CD4-positive, alpha-beta T cell (primary cell): ENCODE results near the gene IL18R1. TPM values are rescaled to one million over a fixed set of nuclear protein-coding genes. Genes with fewer than 3 reads are reported as not detected.

Source experiments
- ATAC-seq: fragments of 200-7000 bp; cut with Tn5 transposase; one replicate; pipeline ENCODE4 v1.10.0; 2022; ENCODE audit warnings: mild to moderate bottlenecking; ENCODE audit not compliant: poor library complexity
- CTCF ChIA-PET: fragments of 350-600 bp; sonication (Branson Sonifier 250); formaldehyde crosslinking; loops from one replicate; lab custom pipeline; 2021; ENCODE audit warnings: antibody characterized with exemption, inconsistent platforms; lab: Charles Lee
- POLR2A ChIA-PET: fragments of 350-600 bp; sonication (Branson Sonifier 250); formaldehyde crosslinking; loops from one replicate; lab custom pipeline; 2021; ENCODE audit warnings: antibody characterized with exemption, inconsistent platforms; lab: Charles Lee
- DNase-seq, 14 experiments: peaks; one replicate each; pipeline ENCODE4 v3.0.0-alpha.2; 2013 to 2020; ENCODE audit warnings: mixed read lengths in 2 of 14
- H3K27ac ChIP-seq, 2 donors: one replicate each; pipeline versions ENCODE4 v1.5.1 to v1.7.0; 2013; ENCODE audit warnings: low read length in 2 of 2, low read depth in 1 of 2, mild to moderate bottlenecking in 1 of 2
- H3K27me3 ChIP-seq, 2 experiments: 1 replicate in 1 of 2; 2 replicates in 1 of 2; pipeline versions ENCODE4 v1.6.1 to v1.7.0; 2013; ENCODE audit warnings: low read length in 2 of 2, control low read depth in 1 of 2, mild to moderate bottlenecking in 1 of 2, moderate library complexity in 1 of 2; ENCODE audit not compliant: insufficient read depth in 2 of 2, control insufficient read depth in 1 of 2
- H3K36me3 ChIP-seq: one replicate; pipeline ENCODE4 v1.6.1; 2013; ENCODE audit warnings: low read length, control low read depth; ENCODE audit not compliant: insufficient read depth
- H3K4me1 ChIP-seq: one replicate; pipeline ENCODE4 v1.6.1; 2013; ENCODE audit warnings: low read length, control low read depth; ENCODE audit not compliant: insufficient read depth
- H3K4me3 ChIP-seq: one replicate; pipeline ENCODE4 v1.5.1; 2013; ENCODE audit warnings: mild to moderate bottlenecking, low read length, moderate library complexity
- H3K9me3 ChIP-seq, 2 experiments: 1 replicate in 1 of 2; 2 replicates in 1 of 2; pipeline versions ENCODE4 v1.6.1 to v1.7.0; 2013; ENCODE audit warnings: low read length in 2 of 2, mild to moderate bottlenecking in 2 of 2, control low read depth in 1 of 2, moderate library complexity in 1 of 2; ENCODE audit not compliant: control insufficient read depth in 1 of 2, insufficient read depth in 1 of 2
- H3K27ac Mint-ChIP-seq: one replicate; pipeline ENCODE4 v1.8.0; 2020; ENCODE audit warnings: mixed read lengths
- H3K27me3 Mint-ChIP-seq: one replicate; pipeline ENCODE4 v1.8.0; 2021; ENCODE audit warnings: mixed read lengths
- H3K36me3 Mint-ChIP-seq: one replicate; pipeline ENCODE4 v1.8.0; 2021; ENCODE audit warnings: low read depth, mixed read lengths
- H3K4me1 Mint-ChIP-seq: one replicate; pipeline ENCODE4 v1.8.0; 2021; ENCODE audit warnings: low read depth, mixed read lengths
- H3K4me3 Mint-ChIP-seq: one replicate; pipeline ENCODE4 v1.8.0; 2020; ENCODE audit warnings: mild to moderate bottlenecking, mixed read lengths
- H3K9me3 Mint-ChIP-seq: one replicate; pipeline ENCODE4 v1.8.0; 2020; ENCODE audit warnings: mixed read lengths
- intact Hi-C, 2 experiments: fragments of 100-400 bp; cut with DNase I in 1 of 2; cut with micrococcal nuclease in 1 of 2; formaldehyde crosslinking; loops; one replicate each; pipeline versions ENCODE4 v1.15.1 to v1.9.0; 2023 to 2025; cut with DNase I, micrococcal nuclease
- total RNA-seq, 174 experiments: library from RNA in 2 of 174; stranded (reverse) in 2 of 174; gene quantifications; one replicate each; pipeline ENCODE4 v1.2.3 and lab custom pipeline; 2021 to 2026
- TF ChIP-seq, protein P1 (sequence below): fragments of 200-600 bp; IDR thresholded peaks from one replicate; pipeline ENCODE4 v1.8.0; 2022; ENCODE audit warnings: antibody characterized with exemption, mild to moderate bottlenecking

Gene IL18R1
- total RNA-seq, 2 experiments from 2014 or later: 7.6 to 9.1 TPM

DNA sequence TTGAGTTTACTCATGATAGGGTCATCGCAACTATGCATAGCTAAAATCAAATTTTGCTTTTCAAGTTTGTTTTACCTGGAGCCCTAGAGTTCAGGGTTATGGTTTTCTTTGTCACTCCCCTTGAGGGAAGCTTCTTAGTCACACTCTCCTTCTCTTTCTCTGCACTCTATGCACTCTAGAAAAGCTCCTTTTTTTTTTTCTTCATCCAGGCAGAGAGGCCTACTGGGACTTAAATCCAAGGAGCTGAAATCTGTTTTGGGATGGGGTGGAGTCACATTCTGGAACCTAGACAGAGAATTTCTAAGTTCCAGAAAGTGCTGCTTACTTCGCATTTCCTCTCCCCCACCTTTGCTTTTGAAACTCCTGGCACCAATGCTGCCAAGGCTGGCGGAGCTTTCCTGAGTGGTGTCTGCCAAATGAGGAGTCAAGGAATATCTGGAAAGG is 19.1 kb upstream of the IL18R1 start:
- DNase-seq (no peak), ATAC-seq (no peak)
- Mint-ChIP-seq H3K9me3 (no peaks in the 10 kb centered on the region), H3K4me3 (no peak overlapping the region), H3K27me3 (no peaks in the 10 kb centered on the region), H3K4me1 (no peaks in the 10 kb centered on the region), H3K27ac (no peak overlapping the region), H3K36me3 (no peaks in the 10 kb centered on the region)
- TF ChIP-seq, protein P1, sequence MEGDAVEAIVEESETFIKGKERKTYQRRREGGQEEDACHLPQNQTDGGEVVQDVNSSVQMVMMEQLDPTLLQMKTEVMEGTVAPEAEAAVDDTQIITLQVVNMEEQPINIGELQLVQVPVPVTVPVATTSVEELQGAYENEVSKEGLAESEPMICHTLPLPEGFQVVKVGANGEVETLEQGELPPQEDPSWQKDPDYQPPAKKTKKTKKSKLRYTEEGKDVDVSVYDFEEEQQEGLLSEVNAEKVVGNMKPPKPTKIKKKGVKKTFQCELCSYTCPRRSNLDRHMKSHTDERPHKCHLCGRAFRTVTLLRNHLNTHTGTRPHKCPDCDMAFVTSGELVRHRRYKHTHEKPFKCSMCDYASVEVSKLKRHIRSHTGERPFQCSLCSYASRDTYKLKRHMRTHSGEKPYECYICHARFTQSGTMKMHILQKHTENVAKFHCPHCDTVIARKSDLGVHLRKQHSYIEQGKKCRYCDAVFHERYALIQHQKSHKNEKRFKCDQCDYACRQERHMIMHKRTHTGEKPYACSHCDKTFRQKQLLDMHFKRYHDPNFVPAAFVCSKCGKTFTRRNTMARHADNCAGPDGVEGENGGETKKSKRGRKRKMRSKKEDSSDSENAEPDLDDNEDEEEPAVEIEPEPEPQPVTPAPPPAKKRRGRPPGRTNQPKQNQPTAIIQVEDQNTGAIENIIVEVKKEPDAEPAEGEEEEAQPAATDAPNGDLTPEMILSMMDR: no peak
- intact Hi-C loops: no loop called here
- H3K9me3 ChIP-seq: no peaks in the 10 kb centered on the region
- POLR2A ChIA-PET: no interaction called here
- H3K27me3 ChIP-seq: no peaks in the 10 kb centered on the region
- no peak overlapping the region for H3K27ac ChIP-seq
- H3K4me1 ChIP-seq: no peaks in the 10 kb centered on the region
- no peaks in the 10 kb centered on the region for H3K36me3 ChIP-seq
- CTCF ChIA-PET: interaction anchor here (1.5 kb wide), 1 partner anchor 13 kb away, joined by 4 read pairs; no protein-coding TSS in a partner anchor
- H3K4me3 ChIP-seq: no peak overlapping the region

DNA sequence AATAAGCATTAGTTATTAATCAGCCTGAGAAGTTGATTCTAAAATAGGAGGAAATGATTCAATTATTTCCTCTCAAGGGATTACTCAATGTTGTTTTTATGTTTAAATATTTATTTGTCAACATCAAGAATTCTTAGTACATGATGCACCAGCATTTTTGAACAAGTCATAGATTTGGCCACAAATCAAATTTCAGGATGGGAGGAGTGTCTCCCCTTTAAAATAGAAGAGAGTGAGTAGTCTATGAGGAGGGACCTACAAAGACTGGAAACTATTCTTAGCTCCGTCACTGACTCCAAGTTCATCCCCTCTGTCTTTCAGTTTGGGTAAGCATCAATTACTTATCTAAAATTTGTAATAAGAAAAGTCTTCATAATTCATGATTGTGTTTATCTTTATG is 18.6 kb upstream of the IL18R1 start:
- H3K27ac Mint-ChIP-seq: no peak overlapping the region
- no peaks in the 10 kb centered on the region for H3K27me3 ChIP-seq
- no peak overlapping the region for H3K4me3 ChIP-seq
- ATAC-seq (no peak), DNase-seq (no peak)
- no peaks in the 10 kb centered on the region for H3K4me1 Mint-ChIP-seq
- ChIA-PET POLR2A (interaction anchor here (0.8 to 1.4 kb wide), 2 partner anchors 19 to 83 kb away, joined by 3 to 8 read pairs; partner anchors contain the start of gene IL18R1), CTCF (no interaction called here)
- no peaks in the 10 kb centered on the region for H3K27me3 Mint-ChIP-seq
- H3K9me3 Mint-ChIP-seq: no peaks in the 10 kb centered on the region
- H3K36me3 Mint-ChIP-seq: no peaks in the 10 kb centered on the region
- H3K9me3 ChIP-seq: no peaks in the 10 kb centered on the region
- H3K4me3 Mint-ChIP-seq: no peak overlapping the region
- intact Hi-C loops: no loop called here
- no peaks in the 10 kb centered on the region for H3K4me1 ChIP-seq
- H3K27ac ChIP-seq: no peak overlapping the region
- TF ChIP-seq, protein P1: no peak
- no peaks in the 10 kb centered on the region for H3K36me3 ChIP-seq

DNA sequence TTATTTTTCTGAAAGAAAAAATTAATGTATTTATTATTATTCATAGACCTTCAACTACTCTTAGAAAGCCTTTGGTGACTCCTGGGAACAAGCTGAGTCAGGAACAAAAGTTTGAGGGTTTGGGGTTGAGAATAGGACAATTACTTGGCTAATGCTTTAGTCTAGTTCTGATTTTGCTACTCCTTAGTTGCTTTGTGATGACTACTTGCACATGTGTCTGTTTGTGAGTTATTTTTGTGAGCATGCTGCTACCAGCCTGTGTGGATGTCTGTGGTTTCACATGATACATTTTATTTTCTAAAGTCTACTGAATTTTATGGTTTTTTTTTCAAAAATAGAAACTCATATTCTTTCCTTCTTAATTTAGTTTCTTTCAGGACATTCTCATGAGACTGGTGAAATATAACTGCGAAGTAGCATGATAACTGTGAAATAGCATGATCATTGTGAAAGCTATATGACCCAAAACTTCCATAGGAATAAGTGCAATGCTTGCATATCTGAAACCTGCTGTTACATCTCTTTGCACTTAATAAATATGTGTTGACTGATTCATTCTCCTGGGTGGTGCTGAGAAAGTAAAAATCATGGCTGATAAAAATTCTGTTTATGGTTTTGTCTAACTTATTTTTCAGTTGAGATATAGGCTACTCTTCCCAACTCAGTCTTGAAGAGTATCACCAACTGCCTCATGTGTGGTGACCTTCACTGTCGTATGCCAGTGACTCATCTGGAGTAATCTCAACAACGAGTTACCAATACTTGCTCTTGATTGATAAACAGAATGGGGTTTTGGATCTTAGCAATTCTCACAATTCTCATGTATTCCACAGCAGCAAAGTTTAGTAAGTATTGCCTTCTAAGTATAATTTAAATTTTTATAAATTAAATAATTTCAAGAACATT is 17.9 kb upstream of the IL18R1 start:
- H3K9me3 Mint-ChIP-seq: no peaks in the 10 kb centered on the region
- Histone ChIP-seq H3K4me3 (no peak overlapping the region), H3K27me3 (no peaks in the 10 kb centered on the region), H3K27ac (no peak overlapping the region), H3K9me3 (no peaks in the 10 kb centered on the region), H3K4me1 (no peaks in the 10 kb centered on the region), H3K36me3 (no peaks in the 10 kb centered on the region)
- no peak for ATAC-seq
- H3K4me3 Mint-ChIP-seq: no peak overlapping the region
- no peaks in the 10 kb centered on the region for H3K4me1 Mint-ChIP-seq
- H3K36me3 Mint-ChIP-seq: no peaks in the 10 kb centered on the region
- DNase-seq: no peak
- POLR2A ChIA-PET: interaction anchor here (0.8 to 1.4 kb wide), 2 partner anchors 18 to 83 kb away, joined by 3 to 8 read pairs; partner anchors contain the start of gene IL18R1
- intact Hi-C loops: no loop called here
- no peak overlapping the region for H3K27ac Mint-ChIP-seq
- TF ChIP-seq, protein P1: no peak
- no peaks in the 10 kb centered on the region for H3K27me3 Mint-ChIP-seq
- CTCF ChIA-PET: no interaction called here
